GM21423 (cell line): ENCODE measurements around the gene CITED1.
"Not testable (repeated sequence)": the region's sequence is repeated elsewhere in the genome, so short reads cannot be mapped to it uniquely, and the experiment has no call there.

Source experiments
- ATAC-seq: cut with Tn5 transposase; IDR thresholded peaks from one replicate; pipeline ENCODE4 v1.9.1; 2021; ENCODE audit warnings: mild to moderate bottlenecking, moderate library complexity; ENCODE audit not compliant: unreplicated experiment

CITED1 gene, protein sequence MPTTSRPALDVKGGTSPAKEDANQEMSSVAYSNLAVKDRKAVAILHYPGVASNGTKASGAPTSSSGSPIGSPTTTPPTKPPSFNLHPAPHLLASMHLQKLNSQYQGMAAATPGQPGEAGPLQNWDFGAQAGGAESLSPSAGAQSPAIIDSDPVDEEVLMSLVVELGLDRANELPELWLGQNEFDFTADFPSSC

DNA sequence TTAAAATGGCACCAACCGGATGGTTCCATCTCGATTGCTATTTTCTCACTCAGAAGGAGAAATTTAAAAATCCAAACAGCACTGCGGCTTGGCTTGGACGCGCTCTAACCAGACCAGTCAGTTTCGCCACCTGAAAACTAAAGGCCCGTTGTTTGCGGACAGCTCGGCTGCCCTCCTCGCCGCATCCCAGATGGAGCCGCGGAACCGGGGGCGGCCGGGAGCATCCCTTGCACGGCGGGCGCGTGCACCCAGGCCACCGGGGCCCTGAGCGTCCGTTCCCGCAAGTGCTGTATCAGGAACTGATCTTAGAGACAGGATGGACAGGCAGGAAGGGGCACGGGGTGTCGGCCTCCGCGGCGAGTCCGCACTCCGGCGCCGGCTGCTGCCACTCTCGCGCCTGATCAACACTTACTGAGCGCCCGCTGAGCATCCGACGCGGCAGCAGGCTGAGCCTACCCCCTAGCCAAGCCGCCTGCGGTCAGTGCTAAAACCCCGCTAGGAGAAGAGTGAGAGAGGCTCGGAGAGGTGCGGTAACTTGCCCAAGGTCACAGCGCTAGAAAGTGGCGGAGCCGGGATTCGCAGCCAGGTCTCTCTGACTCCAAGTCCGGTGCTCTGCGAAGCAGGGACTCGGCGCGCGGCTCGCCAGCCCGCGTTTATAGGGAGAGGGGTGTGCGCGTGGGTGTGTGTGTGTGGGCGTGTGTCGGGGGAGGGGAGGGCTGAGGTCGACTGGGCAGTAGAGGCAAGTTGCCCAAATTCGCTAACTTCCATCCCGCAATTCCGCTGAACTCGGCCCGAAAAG is at the start of gene CITED1:
Gene CITED1, minus strand, starts transcription at position 629 of the 799 bp plus-strand sequence. CDS start 3,045 bp downstream, outside the sequence.
- no peak for ATAC-seq

DNA sequence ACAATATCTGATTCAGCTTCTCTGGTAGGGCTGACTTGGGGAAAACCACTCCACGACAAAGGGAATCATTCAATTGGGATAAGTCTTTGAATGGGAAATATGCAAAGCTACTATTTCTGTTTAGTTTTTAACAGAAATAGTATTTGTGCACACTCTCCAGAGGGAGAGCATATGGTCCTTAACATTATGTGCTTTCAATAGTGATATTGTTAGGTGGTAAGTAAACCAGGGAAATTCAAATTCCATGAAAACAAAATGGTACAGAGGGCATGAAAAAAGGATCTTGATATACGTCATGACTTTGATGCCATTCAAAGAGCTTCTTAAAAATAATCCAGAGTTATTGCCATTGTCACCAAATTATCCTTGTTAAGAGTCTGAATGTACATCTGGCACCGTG is 47.1 kb upstream of the CITED1 start:
- ATAC-seq = no peak

DNA sequence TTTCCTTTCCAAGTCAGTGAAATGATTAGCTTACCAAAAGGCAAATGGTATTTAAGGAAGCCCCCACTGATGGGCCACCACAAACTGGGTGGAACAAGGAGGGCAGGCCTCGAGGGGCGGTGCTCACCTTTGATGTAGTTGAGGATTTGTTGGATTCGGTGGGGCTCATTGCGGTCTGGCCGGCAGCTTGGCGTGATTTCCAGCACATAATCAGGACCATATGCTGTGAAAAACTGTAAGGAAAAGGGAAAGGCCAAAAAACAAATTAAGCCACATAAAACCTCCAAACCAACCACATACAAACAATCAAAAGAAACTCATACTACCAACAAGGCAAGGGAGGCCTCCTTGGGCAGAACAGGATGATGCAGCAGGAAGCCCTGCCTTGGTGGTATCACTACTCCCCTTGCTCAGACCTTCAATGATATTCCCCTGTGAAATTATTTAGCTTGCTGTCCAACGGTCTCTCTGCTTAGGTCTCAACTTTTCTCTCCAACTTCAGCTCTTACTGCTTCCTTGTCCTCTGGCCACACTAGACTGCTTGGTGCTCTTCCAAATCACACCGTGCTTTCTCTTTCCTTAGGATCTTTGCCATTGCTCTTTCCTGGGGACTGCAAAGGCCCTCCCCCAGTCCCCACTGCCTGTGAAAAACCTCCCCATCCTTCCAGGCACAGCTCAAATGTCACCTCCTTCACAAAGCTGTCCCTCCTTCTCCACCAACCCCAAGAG is 46.1 kb upstream of the CITED1 start:
- ATAC-seq = no peak

GRCh38 chrX:72349190-72349589 is 43.5 kb upstream of the CITED1 start:
- peak; percentile 72 for ATAC-seq

DNA sequence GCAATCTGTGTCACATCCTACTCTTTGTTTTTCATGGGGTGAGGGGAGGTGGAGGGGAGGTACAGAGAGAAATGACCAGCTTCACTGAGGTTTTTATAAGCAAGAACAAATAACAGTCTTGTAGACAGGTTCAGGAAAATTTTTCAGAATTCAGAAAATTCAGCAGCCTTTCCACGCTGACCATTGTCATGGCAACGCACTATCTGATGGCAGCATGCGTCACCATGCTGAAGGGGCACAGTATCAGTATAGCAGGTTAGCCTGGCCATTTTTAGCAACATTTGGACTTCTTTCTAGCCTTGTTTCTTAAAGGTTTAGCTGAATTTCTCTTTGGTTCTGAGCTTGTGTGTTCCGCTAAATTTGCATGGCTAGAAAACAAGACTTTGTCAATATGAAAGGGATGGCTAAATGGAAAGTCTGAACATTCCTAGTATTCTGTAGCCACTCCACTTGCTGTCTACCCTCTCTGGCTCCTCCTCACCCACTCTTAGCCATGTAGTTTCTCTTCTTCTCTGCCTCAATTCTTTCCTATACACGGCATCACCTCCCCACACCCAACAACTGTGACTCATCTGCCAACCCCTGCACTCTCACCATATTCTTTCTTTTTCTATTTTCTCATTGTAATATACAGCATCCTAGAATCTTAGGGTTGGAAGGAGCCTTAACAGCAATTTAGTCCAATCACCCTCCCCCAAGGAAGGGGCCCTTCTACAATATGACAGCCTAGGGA is 42.7 kb upstream of the CITED1 start:
- no peak for ATAC-seq

DNA sequence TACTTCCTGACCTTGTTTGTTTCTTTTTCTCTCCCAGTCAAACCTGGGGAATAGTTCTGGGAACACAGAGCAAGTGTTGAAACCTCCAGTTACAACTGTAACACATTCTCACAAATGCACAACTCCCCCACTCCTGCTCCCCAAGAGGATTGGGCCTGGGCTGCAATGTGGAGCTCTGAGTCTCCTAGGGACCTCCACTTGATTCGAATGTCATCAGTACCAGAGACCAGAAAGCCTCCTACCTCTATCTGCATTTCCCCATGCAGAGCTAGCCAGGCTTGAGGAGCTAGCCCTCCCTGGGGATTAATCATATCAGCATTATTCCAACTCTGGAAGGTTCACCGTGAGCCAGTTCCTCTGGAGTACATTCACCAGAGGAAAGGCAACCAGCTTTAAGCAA is 41.7 kb upstream of the CITED1 start:
- ATAC-seq = no peak

DNA sequence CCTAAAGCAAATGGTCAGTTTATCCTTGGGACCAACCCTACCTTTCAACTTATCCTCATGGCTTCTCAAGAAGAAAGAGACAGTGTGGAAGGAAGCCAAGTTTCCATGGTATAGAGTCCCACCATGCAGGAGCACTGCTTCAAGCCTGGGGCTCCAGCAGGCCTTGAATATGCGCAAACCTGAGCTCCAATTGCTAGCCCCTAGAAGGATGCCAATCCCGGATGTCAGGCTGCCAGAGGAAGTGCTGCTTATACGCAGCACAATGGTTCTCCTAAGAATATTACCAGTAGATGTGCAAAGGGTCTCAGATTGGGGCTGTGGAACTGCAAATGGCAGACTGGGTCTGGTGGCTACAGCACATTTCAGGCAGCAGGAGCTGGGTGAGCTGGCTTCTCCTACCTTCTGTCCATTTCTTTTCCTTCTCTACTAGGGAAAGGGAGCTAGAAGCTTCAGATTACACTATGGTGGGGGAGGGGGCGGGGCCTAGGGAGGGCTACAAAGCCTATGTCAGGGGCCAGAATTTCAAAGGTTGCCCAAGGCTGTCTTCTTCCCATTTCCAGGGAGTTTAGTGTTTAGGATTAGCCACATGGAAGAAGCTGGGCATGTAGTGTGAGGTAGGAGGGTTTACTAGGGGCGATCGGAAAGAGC is 40.7 kb upstream of the CITED1 start:
- no peak for ATAC-seq

DNA sequence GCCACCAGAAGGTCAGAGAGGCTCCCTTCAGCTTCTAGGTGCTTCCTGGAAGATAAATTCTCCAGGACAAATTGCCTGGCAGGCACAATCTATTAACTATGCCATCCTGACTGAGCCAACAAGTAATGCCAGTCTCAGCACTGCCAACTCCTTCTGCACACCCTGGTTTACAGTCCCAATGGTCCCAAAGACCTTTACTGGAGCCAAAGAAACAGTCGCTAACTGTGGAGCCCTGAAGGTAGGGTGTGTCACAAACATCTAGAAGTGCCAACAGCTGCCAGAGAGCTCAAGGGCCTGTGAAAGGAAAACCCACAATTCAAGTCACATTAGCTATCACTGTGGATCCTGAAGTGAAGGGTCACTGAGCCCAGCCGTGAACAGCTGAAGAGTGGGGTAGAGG is 34.9 kb upstream of the CITED1 start:
- no peak for ATAC-seq

- no peak for ATAC-seq
These were observed 34.3 kb upstream of the CITED1 start for GRCh38 chrX:72340041-72340440.

DNA sequence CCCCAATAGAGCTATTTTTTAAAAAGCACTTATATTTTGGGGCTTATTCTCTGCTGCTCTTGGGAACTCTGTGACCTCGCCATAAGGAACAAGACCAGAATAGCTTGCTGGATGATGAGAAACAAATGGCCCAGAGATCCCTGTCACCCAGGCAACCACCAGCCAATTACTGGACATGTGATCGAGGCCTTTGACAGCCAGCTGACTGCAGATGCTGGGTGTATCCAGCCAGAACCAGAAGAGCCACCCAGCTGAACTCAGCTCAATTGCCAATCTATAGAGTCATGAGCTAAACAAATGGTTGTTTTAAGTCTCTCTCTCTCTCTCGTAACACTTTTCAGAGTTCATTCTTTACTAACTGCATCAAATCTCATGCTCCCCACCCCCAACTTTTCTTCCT is 24.4 kb upstream of the CITED1 start:
- ATAC-seq = no peak

GRCh38 chrX:72326605-72327300 is 21.0 kb upstream of the CITED1 start:
- no peak for ATAC-seq

DNA sequence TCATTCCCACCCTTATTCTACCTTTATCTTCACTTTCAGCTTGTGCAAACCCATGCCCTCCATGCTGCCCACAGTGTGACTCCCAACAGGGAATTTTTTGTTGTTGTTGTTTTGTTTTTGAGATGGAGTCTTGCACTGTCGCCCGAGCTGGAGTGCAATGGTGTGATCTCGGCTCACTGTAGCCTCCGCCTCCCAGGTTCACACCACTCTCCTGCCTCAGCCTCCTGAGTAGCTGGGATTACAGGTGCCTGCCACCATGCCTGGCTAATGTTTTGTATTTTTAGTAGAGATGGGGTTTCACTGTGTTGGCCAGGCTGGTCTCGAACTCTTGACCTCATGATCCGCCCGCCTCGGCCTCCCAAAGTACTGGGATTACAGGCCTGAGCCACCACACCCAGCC is 13.9 kb upstream of the CITED1 start:
- not testable (repeated sequence) for ATAC-seq

DNA sequence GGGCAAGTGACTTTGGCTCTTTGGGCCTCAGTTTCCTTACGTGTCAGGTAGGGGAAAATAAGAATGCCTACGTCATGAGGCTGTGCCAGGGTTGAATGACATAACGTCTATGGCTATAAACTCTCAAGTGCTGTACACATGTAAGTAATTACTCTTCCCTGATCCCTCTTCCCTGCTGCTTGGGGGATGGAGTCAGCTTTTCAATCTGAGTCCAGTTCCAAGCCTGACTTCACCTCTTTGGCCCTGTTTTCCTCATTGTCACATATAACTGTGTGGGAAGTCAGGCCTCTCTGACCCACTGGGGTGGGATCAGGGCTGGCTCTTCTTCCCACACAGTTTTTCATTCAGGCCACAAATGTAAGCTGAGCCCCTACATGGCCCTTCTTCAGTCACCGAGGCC is 11.4 kb upstream of the CITED1 start:
- ATAC-seq = no peak

GRCh38 chrX:72316408-72317110 is 10.8 kb upstream of the CITED1 start:
- no peak for ATAC-seq

DNA sequence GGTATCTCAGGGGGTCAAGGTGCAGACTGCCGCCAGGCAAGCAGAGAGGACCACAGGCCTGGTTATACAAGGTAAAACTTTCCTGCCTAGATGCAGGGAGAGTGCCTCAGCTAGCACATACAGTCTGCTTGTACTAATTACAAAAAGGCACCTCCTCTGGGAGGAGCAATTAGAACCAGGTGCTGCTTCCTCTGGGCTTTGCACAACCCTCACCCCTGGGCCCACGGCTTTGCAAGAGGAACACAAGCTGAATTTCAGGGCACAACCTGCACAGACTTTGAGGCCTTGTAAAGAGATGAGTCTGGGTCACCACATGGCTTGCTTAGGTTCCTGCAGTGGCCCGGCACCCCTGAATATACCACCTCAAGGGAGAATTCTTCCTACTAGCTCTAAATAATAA is 9.2 kb upstream of the CITED1 start:
- ATAC-seq = no peak

GRCh38 chrX:72313707-72314641 is 8.3 kb upstream of the CITED1 start:
- no peak for ATAC-seq

DNA sequence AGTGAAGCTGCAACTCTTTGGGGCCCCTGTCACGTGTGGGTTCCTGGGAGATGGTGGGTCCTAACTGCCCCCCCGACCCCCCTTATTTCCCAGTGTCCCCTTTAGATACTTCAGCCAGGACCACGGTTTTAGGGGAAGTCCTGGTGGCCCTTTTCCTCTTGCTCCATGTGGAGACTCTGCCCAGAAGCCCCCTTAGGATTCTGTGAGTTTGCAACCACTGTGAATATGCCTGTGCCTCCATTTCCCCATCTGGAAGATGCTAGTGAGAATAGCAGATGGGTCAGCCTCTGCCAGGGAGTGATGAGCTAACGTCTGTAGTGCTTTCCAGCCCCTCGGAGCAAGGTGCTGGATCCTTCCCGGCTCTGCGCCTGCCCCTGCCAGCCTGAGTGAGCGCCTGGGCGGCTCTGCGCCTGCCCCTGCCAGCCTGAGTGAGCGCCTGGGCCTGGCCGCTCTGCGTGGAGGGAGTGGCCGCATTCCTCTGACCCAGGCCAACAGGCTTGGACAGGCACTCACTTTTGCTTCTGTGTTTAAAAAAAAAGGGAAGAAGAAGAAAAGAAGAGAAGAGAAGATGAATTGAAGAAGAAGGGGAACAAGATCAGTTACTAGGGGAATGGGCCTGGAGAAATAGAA is 6.7 kb upstream of the CITED1 start:
- ATAC-seq = no peak
